Kasumi-1 (cell line): ENCODE results near the gene PTGS1.
A peak's percentile ranks its signal among the peaks of the same experiment; 100 is the strongest.
"Not testable (repeated sequence)": the region's sequence is repeated elsewhere in the genome, so short reads cannot be mapped to it uniquely, and the experiment has no call there.

Experiments
- DNase-seq, 2 experiments: peaks; one replicate each; lab custom pipeline; 2025; lab: John Stamatoyannopoulos, UW

The PTGS1 gene

GRCh38 chr9:122398371-122398924 is 27.6 kb downstream of the PTGS1 start:
- no peak for DNase-seq

GRCh38 chr9:122401896-122402295 is 31.1 kb downstream of the PTGS1 start:
- DNase-seq: no peak

GRCh38 chr9:122402403-122402871 is 31.6 kb downstream of the PTGS1 start:
- DNase-seq: peak; percentile 6 to 27

GRCh38 chr9:122402874-122403273 is 32.0 kb downstream of the PTGS1 start:
- DNase-seq: no peak

GRCh38 chr9:122403381-122404000 is 32.7 kb downstream of the PTGS1 start:
- no peak for DNase-seq

GRCh38 chr9:122405304-122406069 is 34.7 kb downstream of the PTGS1 start:
- DNase-seq: not testable (repeated sequence)

- no peak for DNase-seq
Observed at GRCh38 chr9:122406070-122406890, 35.5 kb downstream of the PTGS1 start.

- DNase-seq: not testable (repeated sequence)
Observed at GRCh38 chr9:122414108-122414507, 43.3 kb downstream of the PTGS1 start.

- no peak for DNase-seq
Observed at GRCh38 chr9:122418016-122418415, 47.2 kb downstream of the PTGS1 start.

GRCh38 chr9:122420315-122420714 is 49.5 kb downstream of the PTGS1 start:
- no peak for DNase-seq

- DNase-seq: no peak
Observed at GRCh38 chr9:122425087-122425486, 54.3 kb downstream of the PTGS1 start.

- no peak for DNase-seq
Observed at GRCh38 chr9:122426723-122427122, 55.9 kb downstream of the PTGS1 start.

GRCh38 chr9:122442568-122442967 is 71.7 kb downstream of the PTGS1 start:
- no peak for DNase-seq

- DNase-seq: no peak
Observed at GRCh38 chr9:122444041-122444733, 73.4 kb downstream of the PTGS1 start.
